HL-60 (cell line): ENCODE data around the gene ACTL10.

ENCODE experiments used
- DNase-seq, 2 experiments: peaks; one replicate each; pipeline ENCODE4 v3.0.0-alpha.2; 2010 to 2020; ENCODE audit warnings: low read depth in 1 of 2, low spot score in 1 of 2
- H3K27ac ChIP-seq: fragments of 250-450 bp; sonication (Bioruptor Pico); replicated peaks from 2 replicates; pipeline ENCODE4 v1.5.1; 2020; ENCODE audit warnings: mild to moderate bottlenecking, moderate library complexity
- H3K27me3 ChIP-seq: fragments of 250-450 bp; sonication (Bioruptor Pico); 2 replicates; pipeline ENCODE4 v1.5.1; 2021; ENCODE audit warnings: mild to moderate bottlenecking, moderate library complexity; ENCODE audit not compliant: insufficient read depth, poor library complexity, severe bottlenecking
- H3K4me3 ChIP-seq: replicated peaks from 2 replicates; pipeline ENCODE4 v1.5.1; 2011; ENCODE audit warnings: mild to moderate bottlenecking, control low read depth, low read length; ENCODE audit not compliant: insufficient read depth
- CTCF ChIP-seq: IDR thresholded peaks from one replicate; pipeline ENCODE4 v1.5.1; 2011; ENCODE audit warnings: low read length, control low read depth, inconsistent platforms; ENCODE audit not compliant: insufficient read depth
- GABPA ChIP-seq: IDR thresholded peaks from 2 replicates; pipeline ENCODE4 v1.6.1; 2012; ENCODE audit warnings: low read depth
- POLR2AphosphoS5 ChIP-seq: IDR thresholded peaks from 2 replicates; pipeline ENCODE4 v1.6.1; 2012; ENCODE audit warnings: low read depth
- REST ChIP-seq: IDR thresholded peaks from 2 replicates; pipeline ENCODE4 v1.6.1; 2012; ENCODE audit warnings: low read depth; ENCODE audit not compliant: insufficient replicate concordance
- SPI1 ChIP-seq: IDR thresholded peaks from 2 replicates; pipeline ENCODE4 v1.6.1; 2012; ENCODE audit warnings: low read depth, mild to moderate bottlenecking, borderline replicate concordance

ACTL10 gene

GRCh38 chr20:33636776-33637175 is 30.0 kb upstream of the ACTL10 start:
- Histone ChIP-seq H3K4me3 (no peak overlapping the region), H3K27ac (no peak overlapping the region), H3K27me3 (no peaks in the 10 kb centered on the region)
- TF ChIP-seq POLR2AphosphoS5 (no peak), REST (no peak), CTCF (no peak), SPI1 (no peak), GABPA (no peak)
- no peak for DNase-seq

- TF ChIP-seq REST, result no peak
- no peak for TF ChIP-seq SPI1
- TF ChIP-seq GABPA, result no peak
- no peak for TF ChIP-seq CTCF
- no peak for TF ChIP-seq POLR2AphosphoS5
- Histone ChIP-seq H3K4me3 (no peak overlapping the region), H3K27ac (no peak overlapping the region), H3K27me3 (no peaks in the 10 kb centered on the region)
- DNase-seq, result no peak
Measured at GRCh38 chr20:33640287-33640686, 26.5 kb upstream of the ACTL10 start.

- no peak for DNase-seq
- H3K4me3 ChIP-seq, result no peak overlapping the region
- H3K27ac ChIP-seq, result no peak overlapping the region
- H3K27me3 ChIP-seq, result no peaks in the 10 kb centered on the region
- TF ChIP-seq CTCF, result no peak
- TF ChIP-seq SPI1, result no peak
- TF ChIP-seq GABPA, result no peak
- no peak for TF ChIP-seq POLR2AphosphoS5
- TF ChIP-seq REST, result no peak
Measured at GRCh38 chr20:33644313-33645071, 22.3 kb upstream of the ACTL10 start.
